Measurements from ENCODE around the gene DPH1.
"Not testable (repeated sequence)": the region's sequence is repeated elsewhere in the genome, so short reads cannot be mapped to it uniquely, and the experiment has no call there.

Gene DPH1

GRCh38 chr17:2008332-2009126, 21.4 kb upstream of the DPH1 start:
- DNase-seq (ENCODE audit: low read depth): no peak

- no peak for DNase-seq (ENCODE audit: low read depth)
Observed at GRCh38 chr17:2009737-2010136, 20.2 kb upstream of the DPH1 start.

GRCh38 chr17:2011411-2012371, 18.3 kb upstream of the DPH1 start:
- peak; percentile 23 for DNase-seq (ENCODE audit: low read depth)

- DNase-seq (ENCODE audit: low read depth): no peak
Observed at GRCh38 chr17:2012499-2012898, 17.5 kb upstream of the DPH1 start.

GRCh38 chr17:2013220-2013993, 16.5 kb upstream of the DPH1 start:
- DNase-seq (ENCODE audit: low read depth): not testable (repeated sequence)

GRCh38 chr17:2013994-2014317, 16.0 kb upstream of the DPH1 start:
- DNase-seq (ENCODE audit: low read depth): no peak

GRCh38 chr17:2015314-2015713, 14.6 kb upstream of the DPH1 start:
- DNase-seq (ENCODE audit: low read depth): no peak

- DNase-seq (ENCODE audit: low read depth): no peak
Observed at GRCh38 chr17:2016494-2016893, 13.5 kb upstream of the DPH1 start.

GRCh38 chr17:2017274-2017941, 12.5 kb upstream of the DPH1 start:
- no peak for DNase-seq (ENCODE audit: low read depth)

GRCh38 chr17:2018716-2019510, 11.0 kb upstream of the DPH1 start:
- no peak for DNase-seq (ENCODE audit: low read depth)

- no peak for DNase-seq (ENCODE audit: low read depth)
Observed at GRCh38 chr17:2019723-2020122, 10.2 kb upstream of the DPH1 start.

- no peak for DNase-seq (ENCODE audit: low read depth)
Observed at GRCh38 chr17:2020721-2021120, 9.2 kb upstream of the DPH1 start.

- DNase-seq (ENCODE audit: low read depth): no peak
Observed at GRCh38 chr17:2022647-2023240, 7.2 kb upstream of the DPH1 start.

- no peak for DNase-seq (ENCODE audit: low read depth)
Observed at GRCh38 chr17:2023256-2023655, 6.7 kb upstream of the DPH1 start.

GRCh38 chr17:2023692-2024571, 6.0 kb upstream of the DPH1 start:
- DNase-seq (ENCODE audit: low read depth): peak; percentile 42

GRCh38 chr17:2024572-2025219, 5.3 kb upstream of the DPH1 start:
- DNase-seq (ENCODE audit: low read depth): no peak

GRCh38 chr17:2025220-2025621, 4.7 kb upstream of the DPH1 start, which contains the start of gene RTN4RL1:
TSS of gene RTN4RL1 (minus strand) at chr17:2025334. CDS start at chr17:2024865, 469 bp downstream.
- peak; percentile 32 for DNase-seq (ENCODE audit: low read depth)

- DNase-seq (ENCODE audit: low read depth): peak; percentile 62
Observed at GRCh38 chr17:2025622-2026309, 4.2 kb upstream of the DPH1 start.

Measured in iris pigment epithelial cell (primary cell).